Stimulated activated CD4-positive, alpha-beta T cell treated with anti-CD3 and anti-CD28 coated beads, TNF-alpha, amount 100 ng/mL, for 48 hours (primary cell): ENCODE measurements around the gene TSR1.
A peak's percentile ranks its signal among the peaks of the same experiment; 100 is the strongest.

Source experiments
- DNase-seq, 3 donors: peaks; one replicate each; pipeline ENCODE4 v3.0.0-alpha.2; 2020; ENCODE audit warnings: low read depth in 3 of 3

The TSR1 gene

GRCh38 chr17:2369039-2369438, 32.8 kb upstream of the TSR1 start:
- no peak for DNase-seq

DNA sequence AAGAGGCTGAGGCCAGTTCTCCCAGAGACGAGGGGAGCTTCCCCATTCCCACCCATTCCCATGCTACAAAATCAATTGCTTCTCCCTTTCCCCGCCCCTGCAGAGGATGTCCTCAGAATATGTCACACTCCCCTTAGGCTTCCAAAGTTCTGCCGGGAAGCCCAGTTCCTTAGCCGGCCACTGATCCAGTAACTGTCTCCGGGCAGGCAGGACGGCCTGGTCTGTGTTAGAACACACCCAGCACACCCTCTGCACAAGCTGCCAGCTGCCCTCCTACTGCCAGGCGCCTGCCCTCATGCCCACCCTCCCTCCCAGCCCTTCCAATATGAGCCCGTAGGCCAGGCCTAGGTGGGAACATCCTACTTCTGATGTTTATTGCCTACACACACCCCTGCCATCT, 32.1 kb upstream of the TSR1 start:
- DNase-seq: no peak

GRCh38 chr17:2366747-2367494, 30.7 kb upstream of the TSR1 start:
- DNase-seq: no peak

DNA sequence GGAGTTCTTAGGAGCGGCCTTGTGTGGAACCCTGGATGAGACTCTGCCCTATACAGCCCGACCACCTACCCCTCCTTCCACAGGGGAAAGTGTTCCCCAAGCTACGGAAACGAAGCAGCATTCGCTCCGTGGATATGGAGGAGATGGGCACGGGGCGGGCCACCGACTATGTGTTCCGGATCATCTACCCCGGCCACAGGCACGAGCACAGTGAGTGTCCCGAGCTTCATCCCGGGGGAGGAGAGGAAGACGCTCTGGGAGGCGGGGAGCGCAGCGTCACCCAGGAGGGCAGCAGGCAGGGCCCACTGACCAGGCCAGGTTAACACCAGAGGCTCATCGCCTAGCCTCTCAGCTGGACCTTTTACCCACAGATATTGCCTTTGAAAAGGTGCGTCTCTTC, 28.9 kb upstream of the TSR1 start:
- DNase-seq: no peak

GRCh38 chr17:2364763-2365116, 28.5 kb upstream of the TSR1 start:
- no peak for DNase-seq

- DNase-seq: no peak
Observed at GRCh38 chr17:2363851-2364762, 27.9 kb upstream of the TSR1 start.

DNA sequence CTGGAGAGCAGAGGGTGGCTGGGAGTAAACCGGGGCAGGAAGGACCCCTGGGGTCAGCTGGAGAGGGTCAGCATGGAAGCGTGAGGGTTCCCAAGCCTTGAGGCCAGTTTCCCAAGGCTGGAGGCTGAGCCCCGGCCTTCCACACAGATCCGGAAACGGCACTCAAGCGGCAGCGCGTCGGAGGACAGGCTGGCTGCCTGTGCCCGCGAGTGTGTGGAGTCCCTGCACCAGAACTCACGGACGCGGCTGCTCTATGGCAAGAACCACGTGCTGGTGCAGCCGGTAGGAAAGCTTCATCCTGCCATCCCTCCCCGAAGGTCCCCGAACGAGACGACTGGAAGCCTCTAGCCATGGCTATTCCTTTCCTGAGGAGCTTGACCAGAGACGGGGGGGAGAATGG, 27.1 kb upstream of the TSR1 start:
- DNase-seq: no peak

- DNase-seq: no peak
Observed at GRCh38 chr17:2362881-2363280, 26.6 kb upstream of the TSR1 start.

- DNase-seq: no peak
Observed at GRCh38 chr17:2362416-2362815, 26.2 kb upstream of the TSR1 start.

GRCh38 chr17:2362016-2362415, 25.8 kb upstream of the TSR1 start:
- DNase-seq: no peak

DNA sequence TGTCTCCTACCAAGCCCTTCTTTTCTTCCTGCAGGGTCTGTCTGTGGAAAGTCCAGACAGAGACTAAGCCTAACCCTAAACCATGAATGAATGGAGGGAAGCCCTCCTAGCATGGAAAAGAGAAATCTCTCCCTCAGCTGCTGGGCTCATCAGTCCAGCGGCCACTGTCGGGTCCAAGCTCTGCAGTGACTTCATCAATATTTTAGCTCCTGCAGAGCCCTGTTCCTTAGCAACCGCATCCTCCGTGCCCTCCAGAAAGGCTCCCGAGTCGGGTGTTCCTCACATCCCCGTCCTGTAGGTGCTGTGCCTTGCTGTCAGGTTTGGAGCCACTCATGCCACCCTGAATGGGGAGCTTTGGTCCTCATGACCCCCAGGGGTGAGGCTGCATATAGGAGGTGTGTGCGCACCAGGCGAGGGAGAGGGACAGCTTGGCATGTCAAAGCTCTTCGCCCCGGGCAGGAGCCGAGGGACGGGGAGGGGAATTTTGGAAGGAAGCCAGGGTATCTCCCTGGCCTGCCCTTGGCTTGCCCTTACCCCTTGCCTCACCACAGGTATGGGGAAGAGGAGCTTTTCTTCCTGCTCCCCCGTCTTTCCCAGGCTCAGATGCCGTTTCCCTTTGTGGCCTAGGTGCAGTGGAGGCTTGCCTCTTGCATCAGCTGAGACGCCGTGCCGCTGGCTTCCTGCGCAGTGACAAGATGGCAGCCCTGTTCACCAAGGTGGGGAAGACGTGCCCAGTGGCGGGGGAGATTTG, 24.9 kb upstream of the TSR1 start:
- DNase-seq: no peak

- DNase-seq: no peak
Observed at GRCh38 chr17:2357931-2358434, 21.7 kb upstream of the TSR1 start.

DNA sequence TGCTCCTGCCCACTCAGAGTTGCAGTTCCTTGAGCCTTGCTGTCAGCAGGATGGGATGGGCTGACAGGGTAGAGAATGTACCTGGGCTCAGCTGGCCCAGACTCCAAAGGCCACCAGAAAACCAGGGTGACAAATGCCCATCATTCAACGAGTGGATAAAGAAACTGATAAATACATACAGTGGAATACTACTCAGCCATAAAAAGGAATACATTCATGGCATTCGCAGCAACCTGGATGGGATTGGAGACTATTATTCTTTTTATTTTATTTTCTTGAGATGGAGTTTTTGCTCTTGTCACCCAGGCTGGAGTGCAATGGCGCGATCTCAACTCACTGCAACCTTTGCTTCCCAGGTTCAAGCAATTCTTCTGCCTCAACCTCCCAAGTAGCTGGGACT, 21.0 kb upstream of the TSR1 start:
- no peak for DNase-seq

DNA sequence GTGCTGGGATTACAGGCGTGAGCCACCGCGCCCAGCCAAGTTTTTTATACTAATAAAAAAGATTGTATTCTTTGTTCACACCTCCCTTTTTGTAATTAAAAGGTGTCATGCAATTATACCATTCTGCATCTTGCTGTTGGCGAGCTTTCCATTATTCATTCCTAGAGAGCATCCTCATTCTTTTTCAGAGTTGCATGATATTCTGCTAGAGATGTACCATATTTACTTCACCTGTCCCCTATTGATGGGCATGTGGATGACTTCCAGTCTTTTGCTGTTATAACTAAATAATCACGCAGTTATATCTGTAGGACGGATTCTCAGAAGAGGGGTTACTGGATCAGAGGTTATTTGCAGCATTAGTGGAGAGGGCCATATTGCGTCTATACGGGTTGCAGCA, 18.1 kb upstream of the TSR1 start:
- DNase-seq: no peak

DNA sequence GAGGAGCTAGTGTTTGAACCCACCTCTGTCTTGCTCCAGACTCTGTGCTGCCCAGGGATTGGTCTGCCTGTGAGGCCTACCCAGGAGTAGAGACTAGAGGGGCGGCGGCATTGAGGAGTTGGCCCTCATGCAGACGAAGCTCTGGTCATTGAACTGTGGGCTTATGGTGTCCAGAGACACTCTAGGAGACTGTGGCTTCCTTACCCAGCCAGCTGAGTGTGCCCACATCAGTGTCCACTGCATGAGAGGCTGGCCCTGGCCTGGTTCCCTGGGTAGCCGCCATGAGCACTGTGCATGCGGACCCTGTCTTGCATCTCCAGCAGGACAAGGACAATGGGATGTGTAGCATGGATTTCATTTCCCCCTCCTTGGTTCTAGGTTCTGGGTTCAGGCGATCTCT, 15.0 kb upstream of the TSR1 start:
- DNase-seq: no peak

DNA sequence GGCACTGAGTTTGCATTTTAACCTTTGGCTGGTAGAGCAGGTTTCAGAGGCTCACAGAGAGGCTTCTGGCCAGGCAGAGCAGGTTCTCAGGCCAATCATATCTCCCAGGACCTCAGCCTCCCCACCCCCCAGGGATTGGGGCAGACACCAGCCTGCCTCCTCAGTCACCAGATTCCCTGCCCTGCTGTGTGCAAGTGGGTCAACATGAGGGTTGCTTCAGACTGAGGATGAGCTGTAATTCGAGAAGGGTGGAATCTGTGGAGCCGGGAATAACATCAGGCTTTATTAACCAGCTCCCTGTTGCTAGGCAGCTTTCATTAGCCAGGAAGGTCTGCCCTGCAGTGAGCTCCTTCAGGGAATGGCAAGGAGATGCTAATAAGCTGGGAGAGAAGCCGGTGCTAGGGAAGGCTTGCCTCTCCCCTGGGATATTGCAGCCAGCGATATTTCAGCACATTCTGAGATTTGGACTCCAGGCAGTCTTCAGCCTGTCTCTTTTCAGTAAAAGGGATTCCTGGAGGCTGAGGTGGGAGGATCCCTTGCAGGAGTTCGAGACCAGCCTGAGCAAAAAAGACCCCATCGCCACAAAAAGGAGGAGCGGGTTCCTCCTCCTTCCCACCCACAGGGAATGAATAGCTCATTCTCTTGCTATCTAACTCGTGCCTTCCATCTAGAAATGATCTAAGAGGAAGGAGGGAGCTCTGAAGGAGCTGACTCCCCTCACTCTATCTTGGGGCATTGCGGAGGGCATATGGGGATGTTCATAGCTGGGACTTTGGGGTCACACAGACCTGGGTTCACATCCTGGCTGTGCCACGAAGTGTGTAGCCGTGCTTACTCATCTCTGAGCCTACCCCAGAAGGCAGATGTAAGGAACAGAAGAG, 11.8 kb upstream of the TSR1 start:
- no peak for DNase-seq

DNA sequence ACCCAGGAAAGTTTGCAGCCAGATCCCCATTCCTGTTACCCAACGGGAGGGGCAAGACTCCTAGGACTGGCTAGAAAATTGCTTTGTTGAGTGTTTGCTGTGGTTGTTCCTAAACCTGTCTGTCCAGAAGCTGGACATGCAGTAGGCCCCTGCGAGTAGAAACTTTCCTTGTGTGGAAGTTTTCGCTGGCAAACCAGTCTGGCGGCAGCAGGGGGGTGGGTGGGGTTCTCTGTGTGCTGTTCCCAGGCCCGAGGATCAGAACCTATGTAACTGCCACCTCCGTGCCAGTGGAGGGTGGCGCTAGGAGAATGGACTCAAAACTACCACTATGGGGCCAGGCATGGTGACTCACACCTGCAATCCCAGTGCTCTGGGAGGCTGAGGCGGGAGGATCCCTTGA, 10.2 kb upstream of the TSR1 start:
- DNase-seq: no peak

GRCh38 chr17:2344528-2344927, 8.3 kb upstream of the TSR1 start:
- no peak for DNase-seq

GRCh38 chr17:2343421-2343820, 7.2 kb upstream of the TSR1 start:
- peak in 2 of 3 donors; percentile 29 to 31 for DNase-seq

- no peak for DNase-seq
Observed at GRCh38 chr17:2338315-2338657, 2.0 kb upstream of the TSR1 start.

DNA sequence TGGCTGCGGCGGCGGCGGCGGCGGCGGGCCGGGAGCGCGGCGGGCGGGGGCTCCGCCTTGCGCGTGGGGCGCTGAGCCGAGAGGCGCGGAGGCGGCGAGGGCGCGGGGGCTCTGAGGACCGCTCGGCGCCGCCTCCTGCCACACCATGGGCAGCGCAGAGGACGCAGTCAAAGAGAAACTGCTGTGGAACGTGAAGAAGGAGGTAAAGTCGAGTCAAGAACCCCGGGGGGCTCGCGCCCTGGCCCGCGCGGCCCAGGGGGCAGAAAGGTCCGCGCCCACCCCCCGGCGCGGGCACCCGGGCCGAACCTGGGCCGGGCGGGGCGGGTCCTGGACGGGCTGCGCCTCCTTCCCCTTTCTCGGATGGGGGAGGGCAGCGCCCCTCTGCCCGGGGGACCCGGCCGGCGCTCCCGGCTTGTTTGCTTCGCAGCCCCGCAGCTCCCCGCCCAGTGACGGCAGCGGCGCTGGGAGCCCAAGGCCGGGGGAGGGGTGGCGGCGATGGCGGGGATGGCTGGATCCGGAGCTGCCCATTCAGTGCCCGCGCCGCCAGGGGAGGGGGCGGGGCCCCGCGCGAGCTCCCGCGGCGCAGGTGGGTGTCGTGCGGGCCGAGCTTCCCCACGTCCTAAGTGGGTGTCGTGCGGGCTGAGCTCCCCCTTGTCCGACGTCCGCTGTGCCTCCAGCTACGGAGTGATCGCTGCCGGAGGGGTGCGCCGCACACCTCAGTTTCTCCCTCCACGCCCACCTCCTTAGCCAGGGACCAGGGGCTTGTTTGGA, 1.5 kb upstream of the TSR1 start:
- peak in 2 of 3 donors; percentile 20 to 39 for DNase-seq
